GM18858 (cell line): ENCODE results near the gene FOXN1.
"Not testable (repeated sequence)": the region's sequence is repeated elsewhere in the genome, so short reads cannot be mapped to it uniquely, and the experiment has no call there.

Experiments
- ATAC-seq: cut with Tn5 transposase; IDR thresholded peaks from one replicate; pipeline ENCODE4 v1.9.1; 2021; ENCODE audit not compliant: unreplicated experiment

Gene FOXN1

GRCh38 chr17:28499684-28500357 lies 6.3 kb upstream of the FOXN1 start:
- ATAC-seq: no peak

- ATAC-seq: no peak
Observed at GRCh38 chr17:28500712-28501379, 5.3 kb upstream of the FOXN1 start.

GRCh38 chr17:28501421-28502284 lies 4.5 kb upstream of the FOXN1 start:
- no peak for ATAC-seq

- ATAC-seq: no peak
Observed at GRCh38 chr17:28503420-28503819, 2.7 kb upstream of the FOXN1 start.

- ATAC-seq: no peak
Observed at GRCh38 chr17:28506763-28507487, 777 bp downstream of the FOXN1 start.

- ATAC-seq: no peak
Observed at GRCh38 chr17:28507567-28508203, 1.5 kb downstream of the FOXN1 start.

GRCh38 chr17:28508211-28508724 lies 2.1 kb downstream of the FOXN1 start:
- ATAC-seq: no peak

GRCh38 chr17:28509789-28510188 lies 3.6 kb downstream of the FOXN1 start:
- no peak for ATAC-seq

GRCh38 chr17:28511858-28512461 lies 5.8 kb downstream of the FOXN1 start:
- ATAC-seq: no peak

- ATAC-seq: no peak
Observed at GRCh38 chr17:28513476-28513875, 7.3 kb downstream of the FOXN1 start.

GRCh38 chr17:28514561-28515002 lies 8.4 kb downstream of the FOXN1 start:
- ATAC-seq: no peak

GRCh38 chr17:28515518-28515917 lies 9.4 kb downstream of the FOXN1 start:
- no peak for ATAC-seq

- ATAC-seq: no peak
Observed at GRCh38 chr17:28518132-28518531, 12.0 kb downstream of the FOXN1 start.

- no peak for ATAC-seq
Observed at GRCh38 chr17:28518578-28518977, 12.4 kb downstream of the FOXN1 start.

GRCh38 chr17:28519236-28519635 lies 13.1 kb downstream of the FOXN1 start:
- ATAC-seq: no peak

GRCh38 chr17:28520687-28521086 lies 14.5 kb downstream of the FOXN1 start:
- ATAC-seq: no peak

GRCh38 chr17:28521311-28522085 lies 15.3 kb downstream of the FOXN1 start:
- no peak for ATAC-seq

- not testable (repeated sequence) for ATAC-seq
Observed at GRCh38 chr17:28522281-28522680, 16.1 kb downstream of the FOXN1 start.

- ATAC-seq: no peak
Observed at GRCh38 chr17:28523186-28523585, 17.0 kb downstream of the FOXN1 start.
